T-helper 22 cell (primary cell): ENCODE results near the gene COL23A1.

Source experiments
- DNase-seq: peaks from one replicate; pipeline ENCODE4 v3.0.0-alpha.2; 2020; ENCODE audit warnings: low read depth

COL23A1 gene

DNA sequence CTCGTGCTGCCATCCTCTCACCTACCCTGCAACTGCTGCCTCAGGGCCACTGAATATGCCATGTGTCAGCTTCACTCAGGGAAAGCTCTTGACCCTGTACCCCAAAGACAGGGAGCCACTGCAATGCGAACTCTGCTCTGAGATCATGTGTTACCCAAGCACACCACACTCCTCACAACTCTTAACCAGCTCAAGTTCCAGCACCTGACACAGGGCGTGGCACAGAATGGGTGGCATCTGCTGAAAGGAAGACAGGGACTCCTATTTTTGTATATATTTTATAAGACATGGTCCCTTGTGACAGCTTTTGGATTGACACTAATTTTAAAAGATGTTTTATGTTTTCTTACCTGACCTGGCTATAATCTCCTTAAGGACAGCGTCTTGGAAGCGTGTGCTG, 368.3 kb downstream of the COL23A1 start:
- no peak for DNase-seq

DNA sequence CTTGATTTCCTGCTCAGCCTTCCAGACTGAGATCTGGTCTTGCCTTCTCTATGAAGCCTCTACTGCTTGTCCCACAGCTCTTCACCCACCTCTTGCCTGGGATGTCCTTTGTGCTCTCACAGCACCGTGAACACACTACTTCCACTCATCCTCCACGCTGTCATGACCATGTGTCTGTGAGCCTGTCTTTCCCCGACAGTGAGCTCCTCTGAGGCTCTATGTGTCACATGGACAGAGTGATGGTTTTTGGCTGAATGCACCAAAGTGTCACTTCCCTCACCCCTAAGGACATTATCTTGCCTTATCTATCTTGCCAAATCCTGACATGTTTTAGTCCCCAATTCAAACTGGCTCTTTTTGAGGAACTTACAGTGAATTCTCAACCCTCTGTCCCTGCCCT, 368.9 kb downstream of the COL23A1 start:
- DNase-seq: no peak

DNA sequence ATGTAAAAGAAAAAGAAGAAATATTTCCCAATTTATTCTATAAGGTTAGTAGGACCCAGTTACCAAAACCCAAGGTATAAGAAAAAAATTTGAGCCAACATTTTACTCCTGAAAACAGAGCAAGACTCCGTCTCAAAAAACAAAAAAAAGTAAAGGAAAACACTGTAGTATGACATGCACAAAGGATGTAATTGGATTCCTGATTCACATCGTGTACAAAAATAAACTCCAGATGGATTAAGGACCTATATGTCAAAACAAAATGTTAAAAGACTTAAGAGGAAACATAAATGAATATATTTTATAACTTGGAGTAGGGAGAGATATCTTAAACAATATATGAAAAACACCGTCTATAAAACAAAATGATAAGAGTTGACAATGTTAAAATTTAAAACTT, 371.4 kb downstream of the COL23A1 start:
- DNase-seq: no peak

DNA sequence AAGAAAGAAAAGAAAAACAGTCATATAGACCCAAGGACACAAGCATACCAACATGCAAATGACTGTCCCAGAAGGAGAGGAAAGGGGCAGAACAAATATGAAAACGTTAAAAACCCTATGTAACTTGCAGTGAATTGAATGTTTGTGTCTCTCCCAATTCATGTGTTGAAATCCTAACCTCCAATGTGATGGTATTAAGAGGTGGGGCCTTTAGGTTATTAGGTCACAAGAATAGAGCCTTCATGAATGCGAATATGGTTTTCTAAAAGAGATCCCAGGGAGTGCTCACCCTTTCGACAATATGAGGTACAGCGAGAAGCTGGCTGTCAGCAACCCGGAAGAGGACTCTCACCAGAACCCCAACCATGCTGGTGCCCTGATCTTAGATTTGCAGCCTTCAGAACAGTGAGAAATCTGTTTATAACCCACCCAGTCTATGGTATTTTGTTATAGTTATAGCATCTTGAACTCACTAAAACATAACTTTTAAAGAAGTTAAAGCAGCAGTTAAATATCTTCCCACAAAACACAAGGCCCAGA, 371.9 kb downstream of the COL23A1 start:
- no peak for DNase-seq

DNA sequence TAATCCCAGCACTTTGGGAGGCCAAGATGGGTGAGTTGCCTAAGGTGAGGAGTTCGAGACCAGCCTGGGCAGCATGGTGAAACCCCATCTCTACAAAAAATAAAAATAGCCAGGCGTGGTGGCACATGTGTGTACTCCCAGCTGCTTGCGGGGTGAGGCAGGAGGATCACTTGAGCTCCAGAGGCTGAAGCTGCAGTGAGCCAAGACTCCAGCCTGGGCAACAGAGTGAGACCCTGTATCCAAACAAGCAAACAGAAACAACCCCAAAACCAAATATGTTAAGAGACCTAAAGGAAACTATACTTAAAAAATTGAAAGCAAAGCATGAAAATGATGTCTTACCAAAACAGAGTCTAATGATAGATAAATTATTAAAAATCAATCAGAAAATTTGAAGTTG, 373.4 kb downstream of the COL23A1 start:
- no peak for DNase-seq

DNA sequence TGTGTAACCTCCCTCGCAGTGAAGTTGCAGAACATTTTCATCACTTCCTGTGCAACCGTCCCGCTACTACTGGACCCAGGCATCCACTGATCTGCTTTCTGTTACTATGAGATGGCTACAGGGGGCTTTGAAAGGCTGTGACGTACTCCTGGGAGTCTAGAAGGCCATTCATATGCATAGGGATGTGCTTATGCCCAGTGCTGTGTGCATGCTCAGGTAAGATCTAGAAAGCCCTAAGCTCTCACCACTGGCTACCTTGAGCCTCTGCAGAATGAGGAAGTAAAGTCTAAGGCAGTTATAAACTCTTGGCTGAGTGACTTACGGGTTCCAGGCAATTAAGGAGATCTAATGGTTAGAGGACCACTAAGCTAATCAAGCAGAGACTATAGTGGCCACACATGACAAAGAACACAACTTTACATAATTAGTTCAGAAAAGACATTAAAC, 374.1 kb downstream of the COL23A1 start:
- no peak for DNase-seq

DNA sequence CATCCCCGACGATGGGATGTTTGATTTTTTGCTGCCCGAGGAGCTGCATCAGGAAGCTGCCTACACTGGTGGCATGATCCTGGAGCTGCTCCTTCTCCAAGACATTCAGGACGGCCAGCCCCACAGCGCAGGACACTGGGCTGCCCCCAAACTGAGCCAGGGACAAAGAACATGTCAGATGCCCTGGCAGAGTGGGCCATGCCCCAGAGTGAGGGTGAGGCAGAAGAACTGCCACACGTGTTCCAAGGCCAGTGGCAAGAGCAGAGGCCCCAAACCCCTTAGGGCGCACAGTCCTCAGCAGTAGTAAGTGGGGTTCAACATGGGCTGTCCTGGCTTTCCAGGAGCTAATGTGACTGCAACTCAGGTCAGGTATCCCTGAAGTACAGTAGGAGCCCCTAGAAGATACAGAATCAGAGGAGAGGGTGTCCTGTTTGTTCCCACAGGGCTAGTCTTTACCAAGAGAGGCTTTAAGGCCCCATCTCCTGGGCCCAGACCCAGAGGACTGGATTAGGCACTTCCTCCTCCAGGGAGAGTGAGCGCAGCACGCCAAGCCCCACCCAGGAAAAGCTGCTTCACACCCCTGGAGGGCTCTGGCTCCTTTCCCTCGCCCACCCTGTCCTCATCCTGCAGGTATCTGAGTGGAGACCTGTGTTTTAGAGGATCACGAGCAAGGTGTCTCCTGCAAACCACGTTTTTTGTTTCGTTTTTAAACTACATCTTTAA, 374.8 kb downstream of the COL23A1 start:
- DNase-seq: no peak

DNA sequence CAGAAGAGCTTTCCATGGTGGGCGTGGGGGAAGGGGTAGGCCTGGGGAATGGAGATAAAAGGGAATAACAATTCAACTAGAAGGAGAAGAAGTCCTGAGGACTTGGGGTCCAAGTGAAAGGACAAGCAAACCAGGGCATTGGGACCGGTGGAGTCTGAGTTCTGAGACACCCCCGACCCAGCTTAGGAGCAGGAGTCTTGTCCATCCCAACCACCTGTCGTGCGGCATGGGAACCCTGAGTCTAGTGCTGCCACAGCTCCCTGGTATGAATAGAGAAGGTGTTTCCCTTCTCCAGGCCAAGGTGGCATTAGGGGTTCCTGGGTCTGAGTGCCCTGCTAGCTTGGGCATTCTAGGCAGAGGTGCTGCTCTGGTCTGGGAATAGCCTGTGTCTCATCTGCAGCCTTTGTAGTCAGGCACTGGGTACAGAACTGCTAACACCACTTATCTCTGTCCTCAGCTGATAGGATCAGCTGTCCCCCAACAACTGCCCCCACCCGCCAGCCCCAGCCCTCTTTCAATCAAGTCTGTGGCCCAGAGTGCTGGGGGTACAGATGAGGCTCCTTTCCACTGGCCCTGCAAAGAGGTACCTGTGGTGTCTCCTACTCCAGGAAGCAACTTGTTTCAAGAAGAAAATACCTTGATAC, 375.9 kb downstream of the COL23A1 start:
- no peak for DNase-seq

DNA sequence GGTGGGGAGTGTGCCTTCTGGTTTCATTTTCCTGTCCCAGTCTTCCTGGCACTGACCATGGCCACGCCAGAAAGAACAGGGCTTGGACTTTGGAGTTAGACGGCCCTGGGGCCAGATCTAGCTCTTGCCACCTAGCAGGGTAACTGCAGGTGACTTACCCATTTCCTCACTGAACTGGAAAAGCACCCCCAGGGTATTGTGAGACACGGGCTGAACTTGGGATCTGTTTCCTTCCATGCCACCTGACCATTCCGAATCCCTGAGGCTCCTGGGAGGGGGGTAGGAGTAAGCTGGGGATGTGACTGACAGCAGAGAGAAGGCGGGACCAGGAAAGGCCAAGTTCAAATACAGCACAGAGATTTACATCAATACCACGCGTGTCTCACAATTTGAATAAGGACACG, 376.4 kb downstream of the COL23A1 start:
- DNase-seq: no peak

DNA sequence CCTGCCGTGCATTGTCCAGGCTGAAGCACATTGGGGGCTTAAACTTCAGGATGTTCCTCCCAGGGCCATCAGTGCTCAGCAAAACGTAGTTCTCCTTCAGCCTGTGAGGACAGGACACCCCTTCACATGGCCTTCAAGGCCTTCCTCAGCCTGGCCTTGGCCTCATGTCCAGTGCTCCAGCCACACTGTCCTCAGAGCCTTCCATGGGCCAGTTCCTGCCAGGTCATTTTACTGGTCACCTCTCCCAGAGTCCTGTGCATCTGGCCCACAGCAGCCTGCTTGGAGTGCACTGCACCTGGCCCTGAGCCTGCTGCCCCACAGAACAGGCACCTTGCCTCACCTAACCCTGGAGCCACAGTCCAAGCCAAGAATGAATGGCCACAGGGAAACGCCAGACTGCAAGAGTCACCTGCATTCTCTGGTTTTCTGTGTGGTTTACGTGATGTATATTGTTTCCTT, 377.2 kb downstream of the COL23A1 start:
- no peak for DNase-seq

DNA sequence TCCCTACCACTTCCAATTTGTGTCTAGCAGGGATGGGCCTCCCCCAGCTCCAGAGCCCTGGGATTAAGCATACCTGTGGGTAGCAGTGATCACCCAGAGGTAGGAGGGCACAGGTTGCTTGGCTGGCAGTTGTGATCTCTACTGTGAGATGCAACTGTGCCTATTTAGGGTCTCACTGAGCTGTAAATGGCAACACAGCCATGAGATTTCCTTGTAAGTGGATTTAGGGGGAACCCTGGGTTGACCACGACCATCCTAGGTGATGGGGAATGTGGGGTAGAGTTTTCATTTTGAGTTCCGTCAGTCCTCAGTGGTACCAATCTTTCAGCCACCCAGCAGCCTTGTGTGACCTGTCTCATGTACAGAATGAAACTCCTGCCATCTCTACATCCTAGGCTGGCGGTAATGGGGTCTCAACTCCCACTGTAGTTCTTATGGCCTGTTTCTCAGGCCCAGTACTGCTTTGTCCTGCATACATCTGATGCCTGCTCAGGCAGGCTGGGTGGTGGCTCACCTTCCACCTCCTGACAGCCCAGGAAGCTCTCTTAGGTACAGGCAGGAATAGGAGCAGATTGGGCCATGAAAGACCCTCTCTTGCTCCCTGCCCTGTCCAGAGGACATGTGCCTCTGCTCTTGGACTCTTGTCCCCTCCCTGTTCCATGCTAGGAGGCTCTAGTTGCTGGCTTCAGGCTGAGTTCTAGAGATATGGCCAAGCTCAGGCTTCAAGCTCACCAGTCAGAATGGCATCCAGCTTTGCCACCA, 377.8 kb downstream of the COL23A1 start:
- DNase-seq: no peak

DNA sequence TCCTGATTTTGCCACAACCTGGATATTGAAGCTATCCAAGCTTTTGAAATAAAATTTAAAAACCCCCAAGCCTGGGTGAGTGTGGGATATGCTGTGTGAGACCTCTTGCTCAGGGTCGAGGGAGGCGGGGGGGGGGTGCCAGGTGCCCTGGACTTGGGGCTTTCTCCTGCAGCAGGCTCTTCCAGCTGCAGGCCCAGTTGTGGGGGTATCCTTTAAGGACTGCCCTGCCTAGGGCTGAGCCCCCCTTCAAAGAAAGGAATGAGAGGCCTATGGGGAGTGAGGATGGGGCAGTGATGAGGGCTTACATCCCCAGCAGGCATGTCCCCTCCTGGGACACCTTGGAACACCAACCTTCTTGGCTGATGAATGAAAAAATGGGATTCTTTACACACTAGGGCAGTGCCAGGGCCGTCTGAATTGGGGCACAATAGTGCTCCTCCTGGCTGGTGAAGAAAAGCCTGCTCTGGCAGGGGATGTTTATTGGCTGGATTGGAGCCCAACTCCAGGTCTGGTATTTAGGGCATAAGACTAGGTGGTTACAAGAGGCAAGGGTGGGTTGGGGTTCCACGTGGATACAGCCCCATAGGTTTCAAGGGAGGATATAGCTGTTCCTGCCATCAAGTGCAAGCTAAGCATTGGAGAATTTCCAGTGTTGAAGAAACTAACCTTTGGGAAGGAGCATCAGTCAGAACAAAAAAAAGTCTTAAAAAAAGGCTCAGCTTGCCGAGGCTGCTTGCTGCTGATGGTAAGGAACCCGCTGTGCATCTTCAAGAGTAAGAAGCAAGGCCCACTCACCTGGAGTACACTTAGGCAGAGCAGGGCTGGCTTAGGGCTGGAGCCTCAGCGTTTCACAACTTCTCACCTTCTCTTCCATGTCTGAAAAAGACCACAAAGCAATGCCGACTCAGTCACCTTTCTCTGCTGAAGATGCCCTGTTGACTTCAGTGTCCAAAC, 378.8 kb downstream of the COL23A1 start:
- DNase-seq: no peak

DNA sequence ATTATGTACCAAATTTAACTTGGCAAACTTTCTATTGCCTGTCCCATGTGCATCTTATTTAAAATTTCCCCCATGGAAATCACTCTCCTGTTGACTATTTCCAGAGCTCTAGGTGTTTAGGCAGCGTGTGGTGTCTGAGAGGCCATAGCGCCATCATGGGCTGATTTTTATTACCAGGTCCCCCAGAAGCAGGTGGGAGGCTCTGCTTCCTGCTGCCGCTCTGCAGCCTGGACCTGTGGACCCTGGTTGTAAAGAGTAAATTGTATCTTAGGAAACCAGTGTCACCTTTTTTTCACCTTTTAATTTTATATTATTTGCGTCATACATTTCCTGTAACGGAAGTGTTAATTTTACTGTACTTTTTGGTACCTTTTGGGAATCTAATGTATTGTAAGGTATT, 379.5 kb downstream of the COL23A1 start:
- DNase-seq: no peak

DNA sequence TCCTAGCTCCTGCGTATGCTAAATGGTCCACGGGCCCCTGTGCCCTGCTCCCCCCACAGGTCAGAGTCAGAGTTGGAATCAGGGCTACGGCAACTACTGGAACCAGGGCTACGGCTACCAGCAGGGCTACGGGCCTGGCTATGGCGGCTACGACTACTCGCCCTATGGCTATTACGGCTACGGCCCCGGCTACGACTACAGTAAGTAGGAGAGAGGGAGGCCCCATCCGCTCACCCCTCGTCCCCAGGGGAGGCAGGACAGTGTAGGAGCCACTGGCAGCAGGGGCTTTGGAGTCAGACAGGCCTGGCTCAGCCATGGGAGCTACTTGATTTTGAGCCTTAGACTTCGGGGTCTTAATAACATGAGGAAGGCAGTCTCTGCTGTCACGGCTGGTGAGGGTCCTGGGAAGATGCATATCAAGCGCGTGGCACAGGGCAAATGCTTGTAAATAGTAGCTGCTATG, 380.1 kb downstream of the COL23A1 start:
- DNase-seq: no peak

DNA sequence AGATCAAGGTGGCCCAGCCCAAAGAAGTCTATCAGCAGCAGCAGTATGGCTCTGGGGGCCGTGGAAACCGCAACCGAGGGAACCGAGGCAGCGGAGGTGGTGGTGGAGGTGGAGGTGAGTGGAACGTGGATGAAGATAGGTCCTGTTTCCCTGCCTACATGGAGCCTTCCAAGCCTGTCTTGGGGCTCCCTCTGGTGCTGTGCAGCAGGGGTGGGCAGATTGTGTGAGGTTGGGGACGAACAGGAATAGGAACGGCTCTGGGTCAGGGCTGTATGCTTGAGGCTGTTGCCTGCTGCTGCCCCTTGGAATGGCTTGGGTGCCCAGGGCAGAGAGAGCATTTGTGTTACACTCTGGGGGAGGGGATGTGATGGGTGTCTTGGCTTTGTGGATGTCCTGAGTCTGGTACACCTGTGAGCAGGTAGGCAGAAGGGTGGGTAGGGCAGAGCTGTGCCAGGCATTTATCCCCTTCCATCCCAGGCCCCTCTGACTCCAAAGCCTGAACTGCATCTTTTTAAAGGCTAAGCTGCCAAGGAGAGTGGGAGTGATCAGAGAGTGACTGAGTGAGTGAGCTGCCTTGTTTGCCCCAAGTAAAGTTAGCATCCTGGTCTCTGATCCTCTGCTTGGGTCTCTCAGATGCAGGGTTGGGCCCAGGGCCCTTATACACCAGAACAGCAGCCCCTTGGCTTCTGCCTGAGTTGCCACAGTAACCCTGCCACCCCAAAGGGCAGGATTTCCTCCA, 380.7 kb downstream of the COL23A1 start:
- DNase-seq: no peak

DNA sequence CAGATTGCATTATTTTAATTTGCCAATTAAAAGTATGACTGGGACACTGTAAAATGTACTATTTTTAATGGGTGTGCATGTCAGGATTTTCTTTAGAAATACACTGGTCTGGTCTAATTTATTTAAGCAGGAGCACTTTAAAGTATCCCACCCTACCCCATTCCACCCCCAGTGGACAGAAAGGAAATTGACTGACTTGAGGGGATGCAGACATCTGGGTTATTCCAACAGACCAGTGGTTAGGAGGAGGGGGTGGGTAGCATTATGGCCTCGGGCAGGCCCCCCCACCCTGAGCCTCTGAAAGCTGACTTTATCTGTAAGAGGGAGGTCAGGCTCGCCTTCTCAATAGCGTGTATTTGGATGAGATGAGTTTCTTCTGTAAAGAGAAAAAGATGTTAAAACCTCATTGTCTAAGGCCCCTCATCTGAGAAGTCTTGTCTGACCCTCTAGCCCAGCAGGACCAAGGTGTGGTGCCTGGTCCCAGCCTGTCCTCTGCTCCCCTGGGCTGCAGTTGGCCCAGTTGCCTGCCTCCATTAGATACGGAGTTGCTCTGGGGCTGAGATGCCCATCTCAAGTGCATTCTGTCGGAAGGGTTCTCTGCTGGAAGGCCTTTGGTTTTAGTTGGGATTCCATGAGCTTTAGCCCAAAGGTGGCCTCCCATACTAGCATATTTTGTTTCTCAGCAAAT, 381.5 kb downstream of the COL23A1 start:
- DNase-seq: no peak

DNA sequence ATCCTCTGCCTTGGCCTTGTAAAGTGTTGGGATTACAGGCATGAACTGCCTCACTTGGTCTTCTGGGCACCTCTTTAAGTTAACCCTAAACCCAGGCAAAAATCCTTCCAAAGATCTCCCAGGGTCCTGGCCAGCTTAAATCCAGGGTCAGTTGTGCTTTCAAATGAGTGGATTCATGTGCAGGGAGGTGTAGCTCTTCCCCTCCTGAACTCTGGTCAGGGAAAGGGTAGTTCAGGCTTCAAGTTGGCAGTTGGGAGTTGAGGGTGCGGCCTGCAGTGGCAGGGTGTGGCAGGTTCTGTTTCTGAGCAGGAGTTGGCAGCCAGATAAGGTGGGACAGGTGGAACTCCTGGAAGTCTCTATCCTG, 382.3 kb downstream of the COL23A1 start:
- DNase-seq: no peak

DNA sequence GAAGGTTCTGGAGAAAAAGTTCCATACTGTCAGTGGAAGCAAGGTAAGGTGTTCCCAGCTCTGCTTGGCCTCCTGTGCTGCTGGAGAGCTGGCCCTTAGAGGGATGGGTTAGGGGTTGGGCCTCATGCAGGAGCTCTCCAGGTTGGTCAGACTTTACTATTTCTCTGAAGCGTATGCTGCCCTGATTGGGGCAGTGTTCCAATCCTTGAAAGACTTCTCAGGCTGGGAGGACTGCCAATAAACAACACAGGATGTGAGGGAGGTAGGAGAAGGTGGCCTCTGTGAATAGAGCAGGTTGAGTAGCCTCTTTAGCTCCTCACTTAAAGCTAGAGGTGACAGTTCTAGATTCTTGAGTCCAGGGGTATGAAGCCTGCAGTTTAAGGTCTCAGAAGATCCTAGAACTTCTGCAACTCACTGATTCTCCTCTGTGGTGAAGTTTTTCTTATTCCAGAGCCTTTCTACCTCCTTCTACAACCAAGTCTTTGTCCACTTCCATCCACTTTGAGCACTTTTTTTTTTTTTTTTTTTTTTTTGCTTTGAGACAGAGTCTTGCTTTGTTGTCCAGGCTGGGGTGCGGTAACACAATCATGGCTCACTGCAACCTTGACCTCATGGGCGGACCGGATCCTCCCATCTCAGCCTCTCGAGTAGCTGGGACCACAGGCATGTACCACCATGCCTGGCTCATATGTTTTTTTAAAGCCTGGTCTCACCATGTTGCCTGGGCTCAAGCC, 382.8 kb downstream of the COL23A1 start:
- DNase-seq: no peak
